HepG2 (cell line): ENCODE results near the gene BCAM. TPM values are rescaled to one million over a fixed set of nuclear protein-coding genes. Genes with fewer than 3 reads are reported as not detected.

ENCODE experiments used
- ATAC-seq: fragments of 200-7000 bp; cut with Tn5 transposase; 3 replicates; pipeline ENCODE4 v1.9.1; 2020; ENCODE audit warnings: mild to moderate bottlenecking, moderate library complexity
- BruUV-seq: library from RNA; stranded (reverse); fragments of 400-500 nt; replicated peaks from 2 replicates; lab custom pipeline; 2021; lab: Mats Ljungman, UMichigan
- CTCF ChIA-PET: fragments of 300-600 bp; formaldehyde crosslinking; extraction: SDS; loops from one replicate; lab custom pipeline; 2021; ENCODE audit warnings: low total read pairs, inconsistent platforms, low intra/inter-chr PET ratio; lab: Yijun Ruan, JAX
- POLR2A ChIA-PET: fragments of 350-600 bp; sonication (Branson Sonifier 250); formaldehyde crosslinking; loops from one replicate; lab custom pipeline; 2020; ENCODE audit warnings: antibody characterized with exemption, inconsistent platforms; lab: Yijun Ruan, JAX
- DNase-seq: peaks from one replicate; pipeline ENCODE4 v3.0.0-alpha.2; 2015; ENCODE audit warnings: low spot score
- FAIRE-seq: peaks from 3 replicates; lab custom pipeline; 2011; peaks lifted over from hg19 to GRCh38; lab: Jason Lieb, UNC
- H2AFZ ChIP-seq: one replicate; pipeline ENCODE4 v1.6.1; 2011; ENCODE audit warnings: low read length, inconsistent platforms
- H3K27ac ChIP-seq: fragments of 300-600 bp; 3 replicates; pipeline ENCODE4 v1.8.0; 2011; ENCODE audit warnings: mixed run types, mild to moderate bottlenecking, mixed read lengths, low read length, inconsistent platforms; ENCODE audit not compliant: insufficient read depth; ENCODE audit errors: extremely low read length
- H3K27me3 ChIP-seq, 2 experiments: fragments of 200-600 bp in 1 of 2; 2 replicates in 1 of 2; 3 replicates in 1 of 2; pipeline versions ENCODE4 v1.6.0 to v1.8.0; 2011; ENCODE audit warnings: low read length in 2 of 2, mild to moderate bottlenecking in 2 of 2, moderate library complexity in 2 of 2, inconsistent platforms in 1 of 2; ENCODE audit not compliant: insufficient read depth in 2 of 2, control insufficient read depth in 1 of 2
- H3K36me3 ChIP-seq, 2 experiments: fragments of 200-600 bp in 1 of 2; replicated peaks in 1 of 2; 2 replicates in 1 of 2; 3 replicates in 1 of 2; pipeline versions ENCODE4 v1.5.1 to v1.8.0; 2011; ENCODE audit warnings: low read length in 2 of 2, inconsistent platforms in 1 of 2; ENCODE audit not compliant: insufficient read depth in 2 of 2, control insufficient read depth in 1 of 2
- H3K4me1 ChIP-seq: 2 replicates; pipeline ENCODE4 v1.5.1; 2012; ENCODE audit warnings: low read length, inconsistent platforms; ENCODE audit not compliant: insufficient read depth
- H3K4me2 ChIP-seq: 2 replicates; pipeline ENCODE4 v1.6.0; 2011; ENCODE audit warnings: low read depth, low read length, inconsistent platforms
- H3K4me3 ChIP-seq, 3 experiments: fragments of 200-600 bp in 1 of 3; sonication (generic), shearing (Covaris generic) in 1 of 3; replicated peaks in 1 of 3; 2 replicates each; pipeline ENCODE4 v1.5.1; 2011 to 2016; ENCODE audit warnings: low read length in 3 of 3, inconsistent platforms in 2 of 3, low read depth in 2 of 3, mild to moderate bottlenecking in 2 of 3, control low read depth in 1 of 3, mixed read lengths in 1 of 3; ENCODE audit not compliant: insufficient read depth in 1 of 3
- H3K79me2 ChIP-seq: one replicate; pipeline ENCODE4 v1.6.1; 2011; ENCODE audit warnings: low read length, inconsistent platforms; ENCODE audit not compliant: insufficient read depth
- H3K9ac ChIP-seq: 2 replicates; pipeline ENCODE4 v1.6.0; 2011; ENCODE audit warnings: mild to moderate bottlenecking, low read depth, low read length, inconsistent platforms; ENCODE audit not compliant: insufficient read depth
- H3K9me3 ChIP-seq: 2 replicates; pipeline ENCODE4 v1.5.1; 2012; ENCODE audit warnings: mild to moderate bottlenecking, low read length
- H4K20me1 ChIP-seq: 2 replicates; pipeline ENCODE4 v1.6.0; 2011; ENCODE audit warnings: inconsistent platforms, mild to moderate bottlenecking, low read length, moderate library complexity; ENCODE audit not compliant: insufficient read depth
- MIXL1 ChIP-seq: IDR thresholded peaks from 2 replicates; pipeline ENCODE4 v1.6.1; 2016
- UBTF ChIP-seq: sonication (generic); formaldehyde crosslinking; IDR thresholded peaks from 2 replicates; pipeline ENCODE4 v1.4.0; 2020; ENCODE audit warnings: mild to moderate bottlenecking, missing genetic modification reagents
- ZHX2 ChIP-seq, 2 experiments: sonication (generic) in 1 of 2; formaldehyde crosslinking in 1 of 2; IDR thresholded peaks; 2 replicates each; pipeline versions ENCODE4 v1.6.1 to v1.9.0; 2014 to 2022; ENCODE audit warnings: antibody characterized with exemption in 1 of 2, borderline replicate concordance in 1 of 2, inconsistent platforms in 1 of 2, low read depth in 1 of 2, missing genetic modification reagents in 1 of 2
- ZNF18 ChIP-seq: sonication (generic); formaldehyde crosslinking; IDR thresholded peaks from 2 replicates; pipeline ENCODE4 v1.8.0; 2022; ENCODE audit warnings: mild to moderate bottlenecking, missing genetic modification reagents; ENCODE audit not compliant: insufficient replicate concordance
- ZNF296 ChIP-seq: sonication (generic); formaldehyde crosslinking; conservative IDR thresholded peaks from 2 replicates; pipeline ENCODE4 v1.5.0; 2020; ENCODE audit warnings: mild to moderate bottlenecking, missing genetic modification reagents
- ZNF343 ChIP-seq: sonication (generic); formaldehyde crosslinking; IDR thresholded peaks from 2 replicates; pipeline ENCODE4 v1.4.0; 2020; ENCODE audit warnings: mild to moderate bottlenecking, missing genetic modification reagents
- WGBS: methylation state at CpG from one replicate; pipeline ENCODE4 v1.1.6; 2017; ENCODE audit warnings: low lambda C conversion rate; 5-methylcytosine and 5-hydroxymethylcytosine counted together
- in situ Hi-C: cut with HindIII; loops from 2 replicates; pipeline ENCODE4 v1.10.0; 2017; ENCODE audit warnings: low pct_unique_long_range_greater_than_20kb; ENCODE audit not compliant: extremely low pct_ligation_motif_present
- intact Hi-C: fragments of 100-400 bp; cut with micrococcal nuclease; formaldehyde crosslinking; loops from one replicate; pipeline ENCODE4 v1.10.0; 2022; ENCODE audit not compliant: unreplicated experiment
- polyA plus RNA-seq, 8 experiments: library from polyadenylated mRNA; depleted of rRNA in 3 of 8; stranded (reverse) in 7 of 8; unstranded in 1 of 8; fragments of >200 nt; fragmentation: Illumina TruSeq in 4 of 8; extraction: Trizol in 4 of 8; gene quantifications; 2 replicates each; pipeline versions ENCODE4 v1.2.1 to v1.2.3, GENCODE V29; 2011 to 2016; ENCODE audit warnings: low read depth in 4 of 8, missing spikeins in 1 of 8, mixed read lengths in 1 of 8; ENCODE audit not compliant: insufficient read depth in 1 of 8
- total RNA-seq, 5 experiments: library from RNA; depleted of rRNA; stranded (reverse); fragments of >200 nt; fragmentation: Illumina TruSeq; extraction: Trizol; gene quantifications; 2 replicates each; pipeline ENCODE4 v1.2.3, GENCODE V29; 2016; ENCODE audit warnings: low read depth in 1 of 5

The BCAM gene
- total and polyA plus RNA-seq, 2 of the 13 experiments (the other 11 are each of a cell fraction or from before 2014, with no cell fraction given) = 51.2 to 62.7 TPM

- H3K27ac ChIP-seq = peak overlapping the region; percentile 85
- H2AFZ ChIP-seq = no peak overlapping the region
- DNase-seq = peak; percentile 23
- POLR2A ChIA-PET = interaction anchor here (4.9 kb wide), 1 partner anchor 8 kb away, joined by 76 read pairs; the partner anchor contains the start of gene BCAM
- H3K4me1 ChIP-seq = peaks cover 71% of the 10 kb centered on the region
- FAIRE-seq = no peak
- intact Hi-C loops = loop anchor here (1.0 to 2.0 kb wide), 2 partner anchors 15 to 45 kb away; no protein-coding TSS in a partner anchor
- CTCF ChIA-PET = interaction anchor here (1.7 to 1.9 kb wide), 2 partner anchors 15 to 45 kb away, joined by 11 to 33 read pairs; partner anchors contain the start of gene NECTIN2
- peak; percentile 62 for ATAC-seq
- H3K27me3 ChIP-seq = no peaks in the 10 kb centered on the region
- H3K9me3 ChIP-seq = no peaks in the 10 kb centered on the region
- in situ Hi-C loops = loop anchor here (10.0 kb wide), 1 partner anchor 45 kb away; the partner anchor contains the start of gene NECTIN2
- peak overlapping the region; percentile 53 for H3K9ac ChIP-seq
- no TSS peak for BruUV-seq
- H3K36me3 ChIP-seq = no peaks in the 10 kb centered on the region
- peak overlapping the region in 1 of 3 experiments; percentile 60; a peak in 2 of 6 replicates for H3K4me3 ChIP-seq
- peak overlapping the region; percentile 76 for H3K4me2 ChIP-seq
- no peaks in the 10 kb centered on the region for H4K20me1 ChIP-seq
- no peaks in the 10 kb centered on the region for H3K79me2 ChIP-seq
- 36% methylated on average over 10 of the region's 10 CpGs for WGBS
- TF ChIP-seq UBTF (CRISPR knock-in tag) = 0 out of 2 replicates have a peak, but pooled peaks have one; percentile 15
- TF ChIP-seq ZHX2 (IDR thresholded peaks at IDR 0.05; ENCODE audit: low read depth) = no peak
- no peak for TF ChIP-seq ZHX2 (CRISPR knock-in tag; IDR thresholded peaks at IDR 0.05; ENCODE audit: borderline replicate concordance)
- 0 out of 2 replicates have a peak, but pooled peaks have one; percentile 44 for TF ChIP-seq ZNF296 (CRISPR knock-in tag)
- TF ChIP-seq MIXL1 = no peak
- no peak for TF ChIP-seq ZNF18 (CRISPR knock-in tag)
- no peak for TF ChIP-seq ZNF343 (CRISPR knock-in tag)
Observed at GRCh38 chr19:44799627-44800346, 9.1 kb upstream of the BCAM start.
